Measurements from ENCODE around the gene DNMBP.

DNA sequence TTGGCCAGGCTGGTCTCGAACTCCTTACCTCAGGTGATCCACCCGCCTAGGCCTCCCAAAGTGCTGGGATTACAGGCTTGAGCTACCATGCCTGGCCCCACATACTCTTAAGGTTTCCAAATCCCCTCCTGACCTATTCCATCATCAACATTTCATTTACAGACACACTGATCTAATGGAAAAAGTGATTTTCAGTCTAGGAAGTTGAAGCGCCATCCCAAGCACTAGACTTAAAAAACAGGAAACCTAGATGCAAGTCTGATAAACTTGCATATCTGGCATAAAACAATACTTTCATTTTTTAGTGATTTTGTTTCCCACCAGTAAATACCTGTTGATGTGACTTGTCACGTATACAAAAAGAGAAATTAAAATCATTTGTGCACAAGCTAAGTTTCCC lies 44.0 kb downstream of the DNMBP start:
- TF ChIP-seq, protein P1, sequence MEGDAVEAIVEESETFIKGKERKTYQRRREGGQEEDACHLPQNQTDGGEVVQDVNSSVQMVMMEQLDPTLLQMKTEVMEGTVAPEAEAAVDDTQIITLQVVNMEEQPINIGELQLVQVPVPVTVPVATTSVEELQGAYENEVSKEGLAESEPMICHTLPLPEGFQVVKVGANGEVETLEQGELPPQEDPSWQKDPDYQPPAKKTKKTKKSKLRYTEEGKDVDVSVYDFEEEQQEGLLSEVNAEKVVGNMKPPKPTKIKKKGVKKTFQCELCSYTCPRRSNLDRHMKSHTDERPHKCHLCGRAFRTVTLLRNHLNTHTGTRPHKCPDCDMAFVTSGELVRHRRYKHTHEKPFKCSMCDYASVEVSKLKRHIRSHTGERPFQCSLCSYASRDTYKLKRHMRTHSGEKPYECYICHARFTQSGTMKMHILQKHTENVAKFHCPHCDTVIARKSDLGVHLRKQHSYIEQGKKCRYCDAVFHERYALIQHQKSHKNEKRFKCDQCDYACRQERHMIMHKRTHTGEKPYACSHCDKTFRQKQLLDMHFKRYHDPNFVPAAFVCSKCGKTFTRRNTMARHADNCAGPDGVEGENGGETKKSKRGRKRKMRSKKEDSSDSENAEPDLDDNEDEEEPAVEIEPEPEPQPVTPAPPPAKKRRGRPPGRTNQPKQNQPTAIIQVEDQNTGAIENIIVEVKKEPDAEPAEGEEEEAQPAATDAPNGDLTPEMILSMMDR (IDR thresholded peaks at IDR 0.05) = no peak
- TF ChIP-seq POLR2AphosphoS5 (IDR thresholded peaks at IDR 0.05) (no peak), EP300 (IDR thresholded peaks at IDR 0.05) (no peak)
